ENCODE measurements around the gene MEOX2. TPM values are rescaled to one million over a fixed set of nuclear protein-coding genes. Genes with fewer than 3 reads are reported as not detected.

MEOX2 gene
- total and polyA plus RNA-seq, 4 donors, result 3.0 to 103 (median 13.6) TPM

GRCh38 chr7:15643000-15643705, 43.3 kb downstream of the MEOX2 start:
- DNase-seq (no peak), ATAC-seq (ENCODE audit: insufficient read depth, low FRiP score) (no peak)
- Histone ChIP-seq H3K9me3 (ENCODE audit: control insufficient read depth in 4 of 4, insufficient read depth in 3 of 4, low read length in 3 of 4) (peaks cover 0 to 2% (median under 1%) of the 10 kb centered on the region in 4 donors), H3K27me3 (ENCODE audit: control insufficient read depth in 3 of 3, insufficient read depth in 3 of 3, low read length in 2 of 3) (no peaks in the 10 kb centered on the region), H3K27ac (ENCODE audit: low read depth in 1 of 2, low read length in 1 of 2) (no peak overlapping the region), H3K4me1 (ENCODE audit: control insufficient read depth in 5 of 5, insufficient read depth in 5 of 5, low read length in 5 of 5) (peaks cover 0 to 33% (median 0%) of the 10 kb centered on the region in 5 donors), H3K9ac (ENCODE audit: insufficient read depth in 1 of 2, low read length in 2 of 2) (no peak overlapping the region), H3K4me3 (no peak overlapping the region), H3K36me3 (ENCODE audit: control insufficient read depth in 4 of 4, insufficient read depth in 4 of 4, low read length in 4 of 4) (peaks cover 0 to 21% (median 10%) of the 10 kb centered on the region in 4 donors)
- 94 to 95% methylated on average over 3 of the region's 3 CpGs for WGBS, 2 donors
- no peak for TF ChIP-seq CTCF (IDR thresholded peaks at IDR 0.05; ENCODE audit: control extremely low read depth, extremely low read depth)

- Histone ChIP-seq H3K36me3 (ENCODE audit: control insufficient read depth in 4 of 4, insufficient read depth in 4 of 4, low read length in 4 of 4) (peaks cover 0 to 35% (median 17%) of the 10 kb centered on the region in 4 donors), H3K9ac (ENCODE audit: insufficient read depth in 1 of 2, low read length in 2 of 2) (no peak overlapping the region), H3K4me3 (no peak overlapping the region), H3K4me1 (ENCODE audit: control insufficient read depth in 5 of 5, insufficient read depth in 5 of 5, low read length in 5 of 5) (peaks cover 0 to 36% (median 3%) of the 10 kb centered on the region in 5 donors), H3K27me3 (ENCODE audit: control insufficient read depth in 3 of 3, insufficient read depth in 3 of 3, low read length in 2 of 3) (peaks cover 0 to 38% (median 0%) of the 10 kb centered on the region in 3 donors), H3K27ac (ENCODE audit: low read depth in 1 of 2, low read length in 1 of 2) (no peak overlapping the region), H3K9me3 (ENCODE audit: control insufficient read depth in 4 of 4, insufficient read depth in 3 of 4, low read length in 3 of 4) (no peaks in the 10 kb centered on the region)
- no peak for DNase-seq
- ATAC-seq (ENCODE audit: insufficient read depth, low FRiP score), result no peak
- no peak for TF ChIP-seq CTCF (IDR thresholded peaks at IDR 0.05; ENCODE audit: control extremely low read depth, extremely low read depth)
- WGBS, 2 donors, result 64 to 83% methylated on average over 1 of the region's 1 CpG
Observed at GRCh38 chr7:15628876-15629275, 57.6 kb downstream of the MEOX2 start.

DNA sequence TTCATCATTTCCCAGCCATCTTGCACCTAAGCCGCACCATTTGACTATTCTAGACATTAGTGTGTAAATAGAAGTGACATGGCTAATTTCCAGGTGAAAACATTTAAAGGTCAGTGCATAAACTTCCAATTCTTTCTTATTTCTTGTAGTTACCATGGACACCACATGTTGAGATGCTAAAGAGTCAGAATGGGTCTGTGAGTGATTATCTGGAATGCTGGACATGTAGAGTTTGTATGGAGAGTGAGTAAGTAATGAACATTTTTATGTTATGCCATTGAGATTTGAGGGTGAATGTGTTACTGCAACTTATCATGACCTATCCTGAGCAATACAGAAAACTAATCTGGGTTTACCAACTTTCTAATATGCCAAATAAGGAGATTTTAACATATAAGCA, 60.4 kb downstream of the MEOX2 start:
- Histone ChIP-seq H3K36me3 (ENCODE audit: control insufficient read depth in 4 of 4, insufficient read depth in 4 of 4, low read length in 4 of 4) (peaks cover 0 to 44% (median 18%) of the 10 kb centered on the region in 4 donors), H3K9me3 (ENCODE audit: control insufficient read depth in 4 of 4, insufficient read depth in 3 of 4, low read length in 3 of 4) (no peaks in the 10 kb centered on the region), H3K9ac (ENCODE audit: insufficient read depth in 1 of 2, low read length in 2 of 2) (no peak overlapping the region), H3K27ac (ENCODE audit: low read depth in 1 of 2, low read length in 1 of 2) (no peak overlapping the region), H3K4me1 (ENCODE audit: control insufficient read depth in 5 of 5, insufficient read depth in 5 of 5, low read length in 5 of 5) (peaks cover 0 to 30% (median 3%) of the 10 kb centered on the region in 5 donors), H3K27me3 (ENCODE audit: control insufficient read depth in 3 of 3, insufficient read depth in 3 of 3, low read length in 2 of 3) (peaks cover 0 to 30% (median 0%) of the 10 kb centered on the region in 3 donors), H3K4me3 (no peak overlapping the region)
- 97 to 98% methylated on average over 1 of the region's 1 CpG for WGBS, 2 donors
- no peak for TF ChIP-seq CTCF (IDR thresholded peaks at IDR 0.05; ENCODE audit: control extremely low read depth, extremely low read depth)
- DNase-seq (no peak), ATAC-seq (ENCODE audit: insufficient read depth, low FRiP score) (no peak)

All from lung (tissue), 12 donors.